Measurements from ENCODE around the gene SFXN3.

SFXN3 gene

DNA sequence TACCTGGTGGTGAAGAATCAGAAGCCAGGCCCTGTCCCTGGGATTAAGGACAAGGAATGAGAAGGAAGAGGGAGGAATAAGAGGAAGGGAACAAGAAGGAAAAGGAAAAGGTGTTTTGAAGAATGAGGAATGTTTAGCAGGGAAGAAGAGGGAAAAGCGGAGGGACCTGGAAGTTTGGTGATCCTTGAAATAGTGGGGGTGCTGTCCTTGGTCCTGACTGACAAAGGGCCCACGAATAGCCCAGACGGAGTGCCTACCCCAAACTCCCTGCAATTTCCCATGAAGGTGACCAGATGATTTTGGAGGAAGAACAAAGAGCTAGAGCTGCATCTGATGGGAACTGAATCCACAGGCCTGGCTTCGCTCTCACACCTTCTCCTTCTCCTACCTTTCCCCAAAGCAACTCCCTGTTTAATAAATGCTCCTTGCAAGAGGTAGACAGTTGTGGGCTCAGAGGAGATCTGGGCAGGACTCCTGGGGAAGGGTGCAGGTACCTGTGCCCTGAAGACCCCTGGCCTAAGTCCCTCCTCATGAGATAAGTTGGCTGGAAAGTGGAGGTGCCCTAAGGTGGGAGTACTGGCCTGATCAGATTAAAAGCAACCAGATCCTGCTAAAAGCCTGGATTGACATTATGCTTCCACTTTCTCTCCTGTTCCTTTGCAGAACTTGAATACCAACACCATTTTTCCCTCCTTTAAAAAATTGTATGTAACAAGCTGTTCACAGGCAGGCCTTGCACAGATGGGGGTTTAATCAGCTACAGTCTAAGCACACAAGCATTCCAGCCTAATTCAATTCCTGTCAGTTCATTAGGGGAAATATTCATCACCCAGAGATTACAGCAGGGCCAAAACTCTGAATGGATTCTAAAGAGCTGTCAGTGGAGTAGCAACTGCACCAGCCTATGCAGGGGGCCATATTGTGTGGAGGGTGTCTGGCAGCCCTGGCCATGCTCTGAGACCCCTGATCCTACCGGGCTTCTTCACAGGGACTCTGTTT lies 50.2 kb downstream of the SFXN3 start:
- DNase-seq = no peak

DNA sequence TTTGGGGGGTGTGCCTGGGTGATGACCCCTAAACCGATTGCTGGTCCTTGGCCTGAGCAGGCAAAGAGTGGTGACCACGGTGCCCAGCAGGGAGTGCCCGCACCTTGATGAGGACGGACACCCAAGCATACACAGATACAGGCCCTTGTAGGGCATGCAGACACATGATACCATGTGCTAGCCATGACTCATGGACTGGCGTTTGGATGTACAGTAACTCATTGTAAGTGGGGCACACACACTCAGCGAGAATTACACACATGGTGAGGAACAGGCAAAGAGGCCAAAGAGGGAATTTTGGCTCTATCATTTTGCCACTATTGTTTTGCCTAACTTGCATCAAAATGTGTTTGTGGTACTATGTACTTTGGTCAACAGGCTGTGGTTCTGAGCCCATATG lies 54.8 kb downstream of the SFXN3 start:
- DNase-seq = no peak

DNA sequence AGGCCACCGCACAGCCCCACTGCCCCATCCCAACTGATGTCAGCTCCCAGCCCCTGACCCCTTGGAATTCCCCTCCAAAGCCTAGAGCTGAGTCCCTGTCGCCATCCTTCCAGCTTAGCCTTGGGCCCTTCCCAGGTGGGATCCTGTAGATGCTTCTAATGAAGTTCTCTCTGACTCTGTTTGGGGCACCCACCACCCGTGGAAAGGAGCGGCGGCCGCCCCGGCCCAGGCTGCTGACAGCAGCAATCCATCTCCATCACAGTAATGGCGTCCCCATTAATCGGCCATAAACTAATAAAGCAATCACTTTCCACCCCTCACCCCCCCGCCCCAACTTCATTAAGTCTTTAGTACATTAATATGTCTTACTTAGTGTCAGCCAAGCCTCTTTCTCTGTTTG lies 56.3 kb downstream of the SFXN3 start:
- no peak for DNase-seq

DNA sequence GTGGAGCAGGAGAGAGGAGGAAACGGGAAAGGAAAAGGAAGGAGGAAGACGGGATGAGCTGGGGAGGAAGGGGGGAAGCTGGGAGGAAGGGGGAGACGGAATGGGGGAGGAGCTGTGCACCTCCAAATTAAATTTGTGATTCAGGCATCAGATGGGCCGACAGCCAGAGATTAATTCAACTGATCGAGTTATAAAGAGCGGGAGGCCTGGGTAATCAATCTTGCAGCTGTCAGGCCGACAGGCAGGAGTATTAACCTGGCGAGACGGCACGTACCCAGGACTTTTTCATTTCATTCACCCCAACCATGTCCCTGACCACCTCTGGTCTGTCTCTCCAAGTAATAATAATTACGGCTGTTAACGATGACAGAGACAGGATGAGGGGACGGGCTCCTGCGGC lies 56.9 kb downstream of the SFXN3 start:
- DNase-seq = no peak

DNA sequence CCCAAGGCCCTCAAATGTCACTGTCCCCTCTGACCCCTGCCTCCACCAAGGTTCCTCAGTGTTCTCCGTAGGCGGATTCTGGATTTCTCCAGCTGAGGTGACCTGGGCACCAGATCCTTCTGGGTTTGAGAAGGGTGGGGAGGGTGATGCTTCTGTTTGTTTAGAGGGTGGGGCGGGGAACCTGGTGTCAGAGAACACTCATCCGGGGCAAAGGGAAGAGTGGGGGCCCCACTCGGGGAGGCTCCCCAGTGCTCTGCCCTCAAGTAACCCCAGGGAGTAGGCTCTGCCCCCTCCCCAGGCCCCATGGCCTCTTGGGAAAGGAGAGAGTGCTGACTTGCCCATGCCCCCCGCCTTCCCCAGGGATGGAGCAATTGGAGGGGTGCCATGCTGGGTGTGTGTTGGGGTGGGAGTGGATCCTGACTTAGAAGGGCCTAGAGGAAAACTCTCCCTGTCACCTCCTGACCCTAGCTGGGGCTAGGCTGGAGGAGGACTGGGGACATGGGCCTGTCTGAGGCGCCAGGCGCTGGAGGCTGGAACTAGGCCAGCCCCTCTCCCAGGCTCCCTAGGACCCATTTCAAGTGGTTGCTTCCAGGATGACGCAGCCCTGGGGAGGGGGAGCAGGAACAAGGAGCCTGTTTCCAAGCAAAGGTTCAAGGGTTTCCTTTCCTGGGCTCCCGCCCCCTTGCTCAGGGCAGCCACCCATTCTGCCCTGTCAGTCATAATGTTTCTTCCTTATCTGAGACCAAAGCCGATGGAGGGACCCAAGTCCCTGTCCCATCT lies 58.7 kb downstream of the SFXN3 start:
- DNase-seq = no peak

DNA sequence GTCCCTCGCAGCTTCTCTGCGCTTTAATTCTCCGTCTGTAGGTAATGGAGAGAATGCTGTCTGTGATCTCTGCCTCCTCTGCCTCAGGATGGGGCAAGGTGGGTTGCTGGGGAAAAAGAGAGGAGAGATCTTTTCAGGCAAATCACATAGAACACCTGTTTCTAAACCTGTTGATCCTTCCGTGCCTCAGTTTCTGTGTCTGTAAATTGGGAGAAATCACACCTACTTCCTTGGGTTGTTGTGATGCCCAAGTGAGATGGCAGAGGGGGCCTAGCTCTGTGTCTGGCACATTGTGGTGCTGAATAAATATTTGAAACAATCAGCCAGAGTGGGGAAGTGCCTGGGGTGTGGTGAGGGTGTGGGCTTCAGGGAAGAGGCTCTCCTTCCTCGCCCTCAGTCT lies 59.6 kb downstream of the SFXN3 start:
- DNase-seq = no peak

Measured in CD4-positive, alpha-beta T cell treated with Interleukin-4 for 4 hours (primary cell).